Dedifferentiated amniotic fluid mesenchymal stem cell (primary cell): ENCODE measurements around the gene EMP2.
A peak's percentile ranks its signal among the peaks of the same experiment; 100 is the strongest.
"Not testable (repeated sequence)": the region's sequence is repeated elsewhere in the genome, so short reads cannot be mapped to it uniquely, and the experiment has no call there.

ENCODE experiments used
- DNase-seq: peaks from one replicate; pipeline ENCODE4 v3.0.0-alpha.2; 2016; ENCODE audit errors: extremely low spot score

Gene EMP2, protein sequence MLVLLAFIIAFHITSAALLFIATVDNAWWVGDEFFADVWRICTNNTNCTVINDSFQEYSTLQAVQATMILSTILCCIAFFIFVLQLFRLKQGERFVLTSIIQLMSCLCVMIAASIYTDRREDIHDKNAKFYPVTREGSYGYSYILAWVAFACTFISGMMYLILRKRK

GRCh38 chr16:10579965-10580882 is at the start of gene EMP2:
Gene EMP2, minus strand, starts transcription at chr16:10580598. Its CDS starts 32,981 bp downstream, at chr16:10547617.
- peak; percentile 31 for DNase-seq

- DNase-seq = no peak
Observed at GRCh38 chr16:10629592-10629963, 49.2 kb upstream of the EMP2 start.

GRCh38 chr16:10625595-10626357 is 45.4 kb upstream of the EMP2 start:
- no peak for DNase-seq

DNA sequence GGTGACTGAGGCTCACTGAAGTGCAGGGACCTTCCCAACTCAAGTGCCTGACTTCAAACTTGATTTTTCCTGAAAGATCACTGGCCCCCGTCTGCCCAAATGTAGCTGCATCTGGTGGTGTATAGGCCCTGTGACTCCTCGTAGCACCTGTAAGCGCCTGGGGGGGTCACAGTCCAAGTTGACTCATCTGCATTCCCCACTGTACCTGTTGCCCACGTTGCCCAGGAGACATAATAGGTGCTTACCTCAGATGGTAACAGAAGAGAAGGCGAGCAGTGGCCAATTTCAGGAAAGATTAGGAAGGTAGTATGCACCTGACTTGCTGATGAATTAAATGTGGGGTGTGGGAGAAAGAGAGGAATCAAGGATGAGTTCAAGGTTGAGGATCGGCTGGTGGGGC is 44.1 kb upstream of the EMP2 start:
- DNase-seq = no peak

- DNase-seq = no peak
Observed at GRCh38 chr16:10623059-10623458, 42.7 kb upstream of the EMP2 start.

DNA sequence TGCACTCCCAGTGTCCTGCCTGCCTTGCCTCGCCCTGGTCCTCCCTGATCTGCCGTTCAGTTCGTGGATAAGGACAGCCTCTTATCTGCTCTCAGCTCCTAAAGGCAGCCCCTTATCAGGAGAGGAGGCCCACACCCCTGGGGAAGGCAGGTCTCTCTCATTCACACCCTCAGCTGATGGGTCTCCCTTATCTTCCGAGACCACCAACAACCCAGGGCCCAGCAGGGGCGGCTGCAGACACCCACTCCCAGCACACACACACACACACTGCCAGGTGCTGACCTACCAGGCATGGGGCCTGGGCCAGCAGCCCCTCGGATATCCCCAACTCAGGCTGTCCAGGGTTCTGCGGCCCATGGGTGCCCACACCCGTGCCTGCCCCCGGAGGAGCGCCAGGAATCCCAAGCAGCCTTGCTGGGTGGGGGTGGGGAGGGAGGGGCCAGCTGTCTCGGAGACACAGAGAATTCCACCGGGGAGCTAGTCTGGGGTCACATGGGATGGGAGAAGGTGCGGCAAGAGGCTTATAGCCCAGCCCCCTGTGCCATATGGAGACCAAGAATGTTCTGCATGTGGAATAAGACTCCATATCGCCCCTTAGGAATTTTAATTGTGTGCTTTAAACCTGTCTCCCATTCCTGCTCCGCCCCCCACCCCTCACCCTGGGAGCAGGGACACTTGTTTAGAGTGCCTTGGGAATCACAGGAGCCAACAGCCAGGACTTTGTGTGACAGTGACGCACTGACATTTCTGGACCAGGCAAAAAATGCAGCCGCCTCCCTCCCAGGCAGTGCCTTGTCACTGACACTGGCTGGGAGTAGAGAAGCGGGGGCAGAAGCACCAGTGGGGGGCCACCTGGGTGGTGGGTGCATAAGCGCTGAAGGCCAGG is 41.9 kb upstream of the EMP2 start:
- DNase-seq = no peak

DNA sequence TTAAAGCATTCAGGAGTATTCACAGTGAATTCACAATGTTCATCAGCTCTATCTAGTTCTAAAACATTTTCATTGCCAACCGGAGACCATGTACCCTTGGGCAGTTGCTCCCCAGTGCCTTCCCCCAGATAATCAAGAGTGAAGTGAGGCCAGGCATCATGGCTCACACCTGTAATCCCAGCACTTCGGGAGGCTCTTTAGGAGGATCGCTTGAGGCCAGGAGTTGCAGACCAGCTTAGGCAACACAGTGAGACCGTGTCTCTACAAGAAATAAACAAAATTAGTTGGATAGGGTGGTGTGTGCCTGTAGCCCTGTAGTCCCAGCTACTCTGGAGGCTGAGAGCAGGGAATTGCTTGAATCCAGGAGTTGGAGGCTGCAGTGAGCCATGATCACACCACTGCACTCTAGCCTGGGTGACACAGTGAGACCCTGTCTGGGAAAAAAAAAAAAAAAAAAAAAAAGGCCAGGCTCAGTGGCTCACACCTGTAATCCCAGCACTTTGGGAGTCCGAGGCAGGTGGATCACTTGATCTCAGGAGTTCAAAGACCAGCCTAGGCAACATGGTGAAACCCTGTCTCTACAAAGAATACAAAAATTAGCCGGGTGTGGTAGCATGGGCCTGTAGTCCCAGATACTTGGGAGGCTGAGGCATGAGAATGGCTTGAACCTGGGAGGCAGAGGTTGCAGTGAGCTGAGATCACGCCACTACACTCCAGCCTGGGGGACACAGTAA is 41.0 kb upstream of the EMP2 start:
- DNase-seq = not testable (repeated sequence)

GRCh38 chr16:10620120-10620519 is 39.7 kb upstream of the EMP2 start:
- DNase-seq = no peak

DNA sequence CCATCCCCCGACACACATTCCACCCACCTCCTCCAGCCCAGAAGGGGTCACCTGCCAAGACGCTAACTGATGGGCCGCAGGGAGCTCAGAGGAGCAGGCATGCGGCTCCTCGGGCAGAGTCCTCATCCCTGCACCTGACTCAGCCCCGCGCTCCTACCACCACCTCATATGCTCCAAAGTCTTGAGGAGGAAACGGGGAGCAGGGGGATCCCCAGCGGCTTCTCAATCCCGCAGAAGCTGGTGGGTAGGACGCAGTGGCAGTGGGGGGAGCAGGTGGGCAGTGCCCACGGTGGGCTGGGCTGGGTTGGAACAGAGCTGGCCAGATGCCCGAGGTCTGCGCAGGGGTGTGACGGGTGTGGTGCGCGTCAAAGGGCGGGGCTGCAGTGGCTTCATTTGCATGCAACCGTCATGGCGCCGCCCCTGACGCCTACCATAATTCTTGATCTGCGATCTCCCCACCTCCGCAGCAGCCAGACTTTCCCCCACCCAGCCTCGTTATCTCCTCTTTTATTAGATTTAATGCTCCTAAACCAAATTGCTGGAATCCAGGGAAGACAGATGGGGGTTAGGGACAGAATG is 39.0 kb upstream of the EMP2 start:
- DNase-seq = no peak

DNA sequence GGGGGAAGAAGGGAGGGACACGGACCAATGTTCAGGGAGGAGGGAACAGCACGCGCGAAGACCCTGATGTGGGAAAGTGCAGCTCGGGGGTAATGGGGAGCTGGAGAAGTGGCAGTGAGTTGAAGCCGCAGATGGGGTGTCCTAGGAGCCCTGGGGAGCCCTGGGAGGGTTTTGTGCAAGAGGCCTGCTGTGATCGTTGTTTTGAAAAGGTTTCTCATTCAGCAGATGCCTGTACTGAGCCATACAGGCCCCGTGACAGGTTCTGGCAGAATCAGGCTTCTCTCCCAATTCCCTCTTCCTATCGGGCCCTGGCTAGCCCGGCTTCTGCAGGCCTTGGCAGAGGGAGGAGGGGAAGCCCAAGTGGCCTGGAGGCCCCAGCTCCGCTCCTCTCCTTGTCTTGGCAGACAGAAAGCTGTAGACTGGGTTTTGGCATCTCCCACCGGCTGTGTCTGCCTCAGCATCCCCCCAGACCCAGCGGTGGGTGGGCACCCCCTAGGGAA is 38.4 kb upstream of the EMP2 start:
- DNase-seq = no peak

- DNase-seq = no peak
Observed at GRCh38 chr16:10617662-10618420, 37.4 kb upstream of the EMP2 start.

GRCh38 chr16:10616756-10617640 is 36.6 kb upstream of the EMP2 start:
- no peak for DNase-seq

DNA sequence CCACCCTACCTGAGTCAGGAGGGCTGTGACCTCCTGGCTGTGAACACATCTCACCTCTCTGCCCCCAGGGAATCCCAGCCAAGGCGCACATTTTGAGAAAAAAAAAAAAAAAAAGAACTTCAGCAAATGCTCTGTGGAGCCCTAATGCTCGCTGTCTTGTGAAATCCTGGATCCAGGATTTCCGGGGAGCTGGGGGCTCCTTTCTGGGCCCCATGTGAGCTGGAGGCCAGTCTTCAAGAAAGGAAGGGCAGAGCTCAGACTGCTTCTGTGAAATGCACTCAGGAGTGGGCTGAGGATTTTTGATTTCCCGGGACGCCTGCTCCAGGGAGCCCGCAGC is 36.0 kb upstream of the EMP2 start:
- DNase-seq = no peak

- no peak for DNase-seq
Observed at GRCh38 chr16:10614685-10615084, 34.3 kb upstream of the EMP2 start.

DNA sequence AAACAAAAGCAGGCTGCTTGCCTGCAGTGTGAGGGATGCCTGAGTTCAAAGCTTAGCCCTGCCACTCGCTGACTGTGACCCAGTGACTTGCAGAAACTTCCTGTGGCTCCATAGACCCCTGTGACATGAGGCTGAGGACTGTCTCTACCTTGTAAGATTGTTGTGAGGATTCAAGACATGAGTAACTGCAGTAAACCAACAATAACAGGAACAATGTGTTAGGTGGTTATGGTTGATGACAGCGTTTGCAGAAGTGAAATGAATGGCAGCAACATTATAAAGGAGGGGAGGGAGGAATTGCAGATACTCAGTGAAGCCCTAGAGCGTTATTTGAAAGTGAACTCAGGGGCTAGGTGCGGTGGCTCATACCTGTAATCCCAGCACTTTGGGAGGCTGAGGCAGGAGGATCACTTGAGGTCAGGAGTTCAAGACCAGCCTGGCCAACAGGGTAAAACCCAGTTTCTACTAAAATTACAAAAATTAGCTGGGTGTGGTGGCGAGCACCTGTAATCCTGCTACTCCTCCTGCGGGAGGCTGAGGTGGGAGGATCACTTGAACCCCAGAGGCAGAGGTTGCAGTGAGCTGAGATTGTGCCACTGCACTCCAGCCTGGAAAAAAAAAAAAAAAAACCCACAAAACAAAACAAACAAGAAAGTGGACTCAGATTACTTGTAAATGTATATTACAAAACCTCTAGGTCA is 33.5 kb upstream of the EMP2 start:
- no peak for DNase-seq

DNA sequence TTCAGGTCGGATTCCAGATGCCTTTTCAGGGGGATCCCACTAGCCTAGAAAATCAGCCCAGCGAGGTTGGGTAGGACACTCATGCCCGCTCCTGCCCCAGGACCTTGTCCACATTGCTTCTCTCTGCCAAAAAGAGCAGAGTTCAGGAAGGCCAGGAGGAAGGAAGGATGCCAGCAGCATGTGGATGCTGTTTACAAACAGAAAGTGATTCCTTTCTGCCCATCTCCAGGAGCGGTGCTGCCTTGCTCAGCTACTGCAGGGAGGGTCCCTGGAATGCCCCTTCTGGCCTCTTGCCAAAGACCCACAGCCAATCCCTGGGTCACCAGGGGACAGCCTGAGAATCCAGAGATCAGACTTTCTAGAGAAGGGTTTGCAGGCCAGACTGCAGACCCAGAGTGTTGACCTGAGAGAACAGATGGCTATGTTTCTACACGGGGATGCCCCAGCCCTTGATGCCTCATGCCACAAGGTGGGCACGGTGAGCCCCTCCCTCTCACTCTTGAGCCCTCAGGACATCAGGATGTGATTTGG is 32.3 kb upstream of the EMP2 start:
- no peak for DNase-seq

GRCh38 chr16:10611825-10612342 is 31.5 kb upstream of the EMP2 start:
- DNase-seq = no peak
